Hepatocyte (in vitro differentiated cells): ENCODE data around the gene SGSM1.

Experiments used
- CTCF ChIP-seq: fragments of 200-600 bp; sonication (generic); IDR thresholded peaks from 2 replicates; pipeline ENCODE4 v1.5.1; 2016; ENCODE audit warnings: antibody characterized with exemption, mild to moderate bottlenecking; ENCODE audit not compliant: poor library complexity
- EZH2 ChIP-seq: fragments of 200-600 bp; sonication (generic); IDR thresholded peaks from 2 replicates; pipeline ENCODE4 v1.6.1; 2016; ENCODE audit warnings: antibody characterized with exemption, mild to moderate bottlenecking, borderline replicate concordance
- EZH2phosphoT487 ChIP-seq: fragments of 200-600 bp; sonication (generic); IDR thresholded peaks from one replicate; pipeline ENCODE4 v1.6.1; 2018; ENCODE audit warnings: antibody characterized with exemption, mild to moderate bottlenecking, low read depth, moderate library complexity; ENCODE audit not compliant: unreplicated experiment, severe bottlenecking

- TF ChIP-seq CTCF (no peak), EZH2phosphoT487 (no peak), EZH2 (no peak)
Observed at GRCh38 chr22:24826710-24827285, 20.8 kb downstream of the SGSM1 start.
